ENCODE data around the gene PDCD5.
"Not testable (repeated sequence)": the region's sequence is repeated elsewhere in the genome, so short reads cannot be mapped to it uniquely, and the experiment has no call there.

Gene PDCD5

GRCh38 chr19:32580353-32580900, 563 bp upstream of the PDCD5 start:
- DNase-seq = no peak

GRCh38 chr19:32581705-32582179, 752 bp downstream of the PDCD5 start:
- DNase-seq = peak; percentile 4

- DNase-seq = not testable (repeated sequence)
These were observed 6.9 kb downstream of the PDCD5 start for GRCh38 chr19:32587747-32588504.

GRCh38 chr19:32594021-32594420, 13.0 kb downstream of the PDCD5 start:
- no peak for DNase-seq

DNA sequence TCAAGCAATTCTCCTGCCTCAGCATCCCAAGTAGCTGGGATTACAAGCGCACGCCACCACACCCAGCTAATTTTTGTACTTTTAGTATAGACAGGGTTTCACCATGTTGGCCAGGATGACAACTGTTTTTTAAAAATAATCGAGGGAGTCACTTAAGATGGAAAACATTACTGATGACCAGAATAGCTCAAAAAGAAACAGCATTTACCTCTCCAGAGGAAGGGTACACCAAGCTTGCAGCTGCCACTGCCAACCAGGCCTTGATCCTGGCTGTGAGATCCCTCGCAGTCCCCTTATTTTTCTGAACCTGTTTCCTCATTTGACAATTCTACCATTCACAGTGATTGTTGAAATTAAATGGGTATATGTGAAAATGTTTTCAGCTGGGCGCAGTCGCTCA, 14.5 kb downstream of the PDCD5 start:
- DNase-seq = no peak

DNA sequence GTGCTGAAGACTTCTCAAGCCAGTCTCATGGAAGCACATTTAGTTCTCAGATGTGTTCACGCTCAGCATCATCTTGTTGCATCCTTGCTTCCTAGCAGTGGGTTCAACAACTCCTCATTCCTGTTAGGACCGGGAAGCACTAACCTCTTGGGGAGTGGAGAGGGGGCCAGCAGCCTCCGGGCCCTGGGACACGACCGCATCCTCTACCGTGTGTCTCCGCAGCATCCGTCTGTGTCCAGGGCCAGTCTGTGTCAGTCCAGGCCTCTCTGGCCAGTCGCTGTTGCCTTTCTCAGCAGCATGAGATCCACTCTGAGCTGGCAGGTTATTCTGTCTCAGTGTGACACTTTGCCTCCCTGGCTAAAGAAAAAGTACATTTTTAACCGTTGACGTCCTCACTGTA, 17.0 kb downstream of the PDCD5 start:
- no peak for DNase-seq

DNA sequence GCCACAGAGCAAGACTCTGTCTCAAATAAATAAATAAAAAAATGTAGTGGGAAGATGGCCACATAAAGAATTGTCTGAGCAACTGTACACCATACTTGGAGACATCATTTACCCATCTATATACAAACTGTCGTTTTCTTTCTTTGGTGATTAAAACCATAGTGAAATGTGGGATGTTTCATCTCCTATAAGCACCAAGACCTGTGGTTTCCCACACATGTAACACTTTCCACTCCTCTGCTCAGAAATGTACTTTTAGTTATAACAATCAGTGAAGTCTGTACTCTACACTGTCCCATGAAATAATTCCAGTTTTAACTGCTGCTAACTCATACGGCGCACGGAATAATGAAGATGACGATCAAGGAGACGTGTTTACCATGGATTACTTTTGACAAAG, 18.3 kb downstream of the PDCD5 start:
- DNase-seq = no peak

GRCh38 chr19:32599736-32600157, 18.8 kb downstream of the PDCD5 start:
- DNase-seq = peak; percentile 41

DNA sequence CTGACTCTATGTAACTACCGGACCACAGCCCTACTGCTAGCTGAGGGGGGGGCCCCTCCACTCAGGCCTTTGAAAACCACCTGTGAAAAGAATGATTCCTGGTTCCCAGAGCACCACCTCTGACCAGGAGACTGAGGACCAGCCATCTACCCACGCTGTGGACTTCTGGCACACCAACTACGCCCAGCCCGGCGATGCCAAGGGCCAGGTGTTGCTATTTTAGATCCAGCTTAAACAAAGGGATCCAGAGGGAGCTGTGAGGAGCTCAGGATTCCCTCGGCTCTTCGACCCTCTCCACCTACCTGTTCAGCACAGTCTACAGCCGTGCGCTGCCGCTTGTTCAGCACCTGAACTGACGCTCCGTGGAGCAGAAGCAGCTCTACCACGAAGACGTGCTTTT, 23.0 kb downstream of the PDCD5 start:
- DNase-seq = no peak

DNA sequence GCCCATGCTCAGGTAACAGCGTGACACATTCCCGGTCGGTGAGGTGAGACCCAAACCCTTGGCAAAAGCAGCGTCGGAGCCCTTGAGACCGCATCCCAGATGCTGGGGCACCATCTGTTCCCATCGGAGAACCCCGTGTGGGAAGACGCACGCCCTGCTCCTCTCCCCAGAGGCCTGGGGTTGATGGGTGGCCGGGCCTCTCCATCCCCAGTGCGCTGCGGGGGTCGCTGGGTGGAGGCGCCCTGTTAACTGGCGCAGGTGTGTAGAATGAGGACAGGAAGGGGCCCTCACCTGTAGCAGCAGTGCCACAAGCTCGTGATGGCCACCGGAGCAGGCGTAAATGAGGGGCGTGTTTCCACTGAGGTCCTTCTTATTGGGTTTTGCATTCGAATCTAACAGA, 24.6 kb downstream of the PDCD5 start:
- no peak for DNase-seq

- DNase-seq = no peak
These were observed 25.3 kb downstream of the PDCD5 start for GRCh38 chr19:32606289-32606688.

DNA sequence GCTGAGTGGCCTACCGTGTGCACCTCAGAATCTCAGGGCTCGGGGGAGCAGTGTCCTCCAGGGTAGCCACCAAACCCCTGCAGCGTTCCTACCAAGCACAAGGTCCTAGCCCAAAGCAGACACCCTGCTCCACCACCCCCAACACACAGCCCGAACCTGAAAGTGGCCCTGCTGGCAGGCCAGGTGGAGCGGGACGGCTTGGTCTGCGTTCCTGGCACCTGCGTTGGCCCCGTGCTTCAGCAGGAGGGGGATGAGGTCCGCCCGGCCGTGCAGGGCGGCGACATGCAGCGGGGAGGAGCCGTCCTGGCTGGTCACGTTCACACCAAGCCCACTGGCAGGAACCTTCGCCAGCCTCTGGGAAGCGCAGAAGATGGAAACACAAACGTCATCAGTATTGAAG, 26.5 kb downstream of the PDCD5 start:
- no peak for DNase-seq

DNA sequence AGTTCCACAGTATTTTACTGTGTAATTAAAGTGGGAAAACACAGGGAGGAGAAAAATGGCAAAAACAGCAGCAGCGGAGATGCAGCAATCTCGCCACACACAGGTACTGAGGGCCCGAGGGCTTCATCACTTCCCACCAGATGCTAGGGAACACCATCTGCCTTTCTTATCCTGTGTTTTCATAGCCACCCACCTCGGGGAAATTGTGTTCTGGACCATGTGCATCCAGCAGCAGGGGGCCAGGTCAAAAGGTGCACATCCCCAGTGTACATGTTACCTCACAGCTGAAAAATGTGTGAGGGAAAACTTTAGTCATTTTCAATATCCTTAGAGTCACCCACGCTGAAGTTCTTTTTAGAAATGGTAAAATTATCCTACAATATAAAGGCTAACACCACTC, 30.2 kb downstream of the PDCD5 start:
- DNase-seq = no peak

GRCh38 chr19:32613008-32613407, 32.0 kb downstream of the PDCD5 start:
- no peak for DNase-seq

DNA sequence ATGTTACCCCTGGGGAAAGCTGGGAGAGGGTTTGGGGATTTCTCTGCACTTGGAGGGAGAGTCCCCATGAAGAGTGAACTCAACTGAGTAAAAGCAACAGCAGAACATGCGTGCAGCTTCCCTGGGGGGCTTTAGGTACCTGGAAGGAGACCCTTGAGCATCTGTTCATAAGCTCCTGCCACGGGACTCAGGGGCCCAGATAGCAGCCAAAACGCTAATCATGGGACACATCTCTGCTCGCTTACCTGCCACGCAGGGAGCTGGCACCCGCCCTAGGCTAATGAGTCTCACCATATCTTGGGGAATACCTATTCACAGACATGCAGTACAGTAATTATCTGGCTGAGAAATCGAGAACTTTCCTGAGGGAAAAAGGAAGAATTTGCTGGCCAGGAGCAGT, 33.9 kb downstream of the PDCD5 start:
- no peak for DNase-seq

GRCh38 chr19:32615569-32615968, 34.6 kb downstream of the PDCD5 start:
- DNase-seq = no peak

DNA sequence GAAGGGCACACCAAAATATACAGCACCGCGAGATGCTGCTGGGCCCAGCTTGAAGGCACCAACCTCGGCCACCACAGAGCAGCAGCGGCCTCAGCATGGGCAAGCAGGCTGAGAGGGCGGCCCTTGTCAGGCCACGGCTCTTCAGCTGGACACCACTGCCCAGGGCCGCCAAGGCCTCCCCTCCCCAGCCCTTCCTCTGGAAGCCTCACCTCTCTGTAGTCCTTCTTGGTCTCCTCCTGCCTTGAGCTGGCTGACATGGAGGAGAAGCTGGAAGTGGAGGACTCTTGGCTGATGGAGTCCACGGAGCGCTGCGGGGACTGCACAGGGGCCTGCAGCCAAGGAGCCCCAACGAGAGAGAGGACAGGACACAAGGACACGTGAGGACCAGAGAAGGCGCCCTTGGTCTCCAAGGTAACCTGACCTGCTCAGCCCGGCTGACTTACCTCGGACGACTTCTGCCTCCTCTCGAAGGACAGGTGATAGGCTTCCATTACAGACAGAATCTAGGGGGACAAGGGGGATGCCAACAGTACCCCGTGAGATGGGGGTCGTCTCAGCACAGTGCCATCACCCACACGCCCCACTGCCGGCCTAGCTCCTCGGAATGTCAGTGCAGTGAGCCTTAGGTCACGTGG, 38.2 kb downstream of the PDCD5 start:
- no peak for DNase-seq

DNA sequence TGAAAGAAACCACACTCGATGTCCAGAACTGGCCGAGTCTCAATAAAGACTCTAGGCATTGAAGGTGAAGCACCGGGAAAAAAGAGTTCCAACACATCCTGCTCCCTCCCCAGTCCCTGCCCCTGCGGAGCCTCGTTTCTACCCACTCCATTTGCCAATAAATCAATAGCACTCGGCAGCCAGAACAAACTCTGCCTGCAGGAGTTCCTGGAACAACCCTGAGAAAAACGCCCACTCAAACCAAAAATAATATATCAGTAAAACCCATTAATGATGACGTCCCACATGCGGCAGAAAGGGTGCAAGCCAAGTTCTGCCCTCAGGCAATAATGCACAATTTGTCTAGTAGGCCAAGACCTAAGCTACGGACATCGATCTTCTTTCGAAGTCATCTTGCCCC, 41.0 kb downstream of the PDCD5 start:
- DNase-seq = no peak

- no peak for DNase-seq
These were observed 43.4 kb downstream of the PDCD5 start for GRCh38 chr19:32624410-32624809.

GRCh38 chr19:32626969-32627368, 46.0 kb downstream of the PDCD5 start:
- DNase-seq = no peak

DNA sequence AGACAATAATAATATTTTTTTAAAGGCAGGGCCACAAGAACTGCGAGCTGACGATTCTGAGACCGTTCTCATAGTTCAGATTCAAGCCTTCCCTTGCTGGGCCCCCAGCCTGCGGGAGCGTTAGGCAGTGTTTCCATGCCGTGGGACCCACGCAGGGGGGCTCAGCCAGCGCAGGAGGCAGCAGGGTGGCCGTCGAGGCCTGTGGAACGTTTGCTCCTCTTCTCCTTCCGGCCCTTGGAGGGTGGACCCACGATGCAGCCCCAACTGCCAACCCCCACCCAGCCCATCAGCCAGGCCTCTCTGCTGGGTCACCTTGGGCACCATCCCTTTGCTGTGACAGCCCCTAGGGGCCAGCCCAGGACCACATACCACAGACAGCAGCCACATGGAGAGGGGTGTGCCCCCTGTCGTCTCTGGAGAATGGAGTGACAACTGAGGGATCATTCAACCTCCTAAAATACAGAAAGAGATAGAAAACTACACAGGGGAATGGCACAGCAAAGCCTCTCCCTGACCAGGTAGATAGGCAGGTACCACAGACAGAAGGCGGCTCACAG, 46.8 kb downstream of the PDCD5 start:
- DNase-seq = no peak

GRCh38 chr19:32630338-32630737, 49.3 kb downstream of the PDCD5 start:
- no peak for DNase-seq

DNA sequence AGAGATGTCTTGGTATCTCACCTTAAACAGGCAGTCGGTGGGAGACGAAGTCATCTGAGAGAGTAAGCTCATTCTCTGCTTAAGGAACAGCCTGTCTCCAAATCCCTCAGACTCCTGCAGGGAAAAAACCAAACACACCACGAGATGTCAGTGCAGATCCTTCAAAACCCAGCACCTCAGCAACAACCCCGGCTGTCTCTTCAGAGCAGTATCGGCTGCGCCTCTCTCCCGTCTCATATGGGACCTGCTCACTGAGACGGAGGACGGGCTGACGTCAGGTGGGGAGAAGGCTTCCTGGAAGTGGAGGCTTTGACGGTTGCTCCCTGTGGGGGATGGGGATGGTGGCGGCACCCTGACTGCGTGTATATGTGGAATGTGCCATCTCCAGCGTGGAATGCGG, 50.4 kb downstream of the PDCD5 start:
- no peak for DNase-seq

All from COR-L47 (cell line).